Trophoblast cell (in vitro differentiated cells and primary cell): ENCODE data around the gene IL17RE.

ENCODE experiments used
- DNase-seq, 2 donors: peaks; one replicate each; pipeline ENCODE4 v3.0.0-alpha.2; 2016
- H2AFZ ChIP-seq: 2 replicates; pipeline ENCODE4 v1.6.1; 2013; ENCODE audit warnings: low read length, moderate library complexity, mild to moderate bottlenecking; ENCODE audit not compliant: insufficient read depth, poor library complexity
- H2AK5ac ChIP-seq: 2 replicates; pipeline ENCODE4 v1.6.1; 2013; ENCODE audit warnings: mild to moderate bottlenecking, low read length
- H2BK120ac ChIP-seq: 2 replicates; pipeline ENCODE4 v1.6.1; 2013; ENCODE audit warnings: low read length, mild to moderate bottlenecking, moderate library complexity; ENCODE audit not compliant: insufficient read depth, poor library complexity
- H2BK12ac ChIP-seq: 2 replicates; pipeline ENCODE4 v1.6.1; 2013; ENCODE audit warnings: mild to moderate bottlenecking, low read length, moderate library complexity
- H2BK5ac ChIP-seq: 2 replicates; pipeline ENCODE4 v1.6.1; 2013; ENCODE audit warnings: low read length, low read depth, moderate library complexity, mild to moderate bottlenecking; ENCODE audit not compliant: poor library complexity
- H3K14ac ChIP-seq: 2 replicates; pipeline ENCODE4 v1.6.1; 2013; ENCODE audit warnings: mild to moderate bottlenecking, low read length
- H3K18ac ChIP-seq: 2 replicates; pipeline ENCODE4 v1.6.1; 2013; ENCODE audit warnings: mild to moderate bottlenecking, low read length
- H3K23ac ChIP-seq: 2 replicates; pipeline ENCODE4 v1.6.1; 2013; ENCODE audit warnings: low read length
- H3K27ac ChIP-seq: 2 replicates; pipeline ENCODE4 v1.5.1; 2013; ENCODE audit warnings: low read depth, mild to moderate bottlenecking, inconsistent platforms, low read length, moderate library complexity
- H3K27me3 ChIP-seq: 2 replicates; pipeline ENCODE4 v1.6.1; 2013; ENCODE audit warnings: inconsistent platforms, mild to moderate bottlenecking, low read length, moderate library complexity; ENCODE audit not compliant: insufficient read depth
- H3K36me3 ChIP-seq, 2 experiments: 1 replicate in 1 of 2; 2 replicates in 1 of 2; pipeline ENCODE4 v1.6.1; 2013; ENCODE audit warnings: low read length in 2 of 2, mild to moderate bottlenecking in 2 of 2, moderate library complexity in 1 of 2; ENCODE audit not compliant: insufficient read depth in 2 of 2, control insufficient read depth in 1 of 2
- H3K4ac ChIP-seq: 2 replicates; pipeline ENCODE4 v1.6.1; 2013; ENCODE audit warnings: low read depth, mild to moderate bottlenecking, low read length, moderate library complexity
- H3K4me1 ChIP-seq, 2 experiments: 1 replicate in 1 of 2; 2 replicates in 1 of 2; pipeline ENCODE4 v1.6.1; 2013; ENCODE audit warnings: low read length in 2 of 2, mild to moderate bottlenecking in 2 of 2, moderate library complexity in 1 of 2; ENCODE audit not compliant: insufficient read depth in 2 of 2, control insufficient read depth in 1 of 2
- H3K4me2 ChIP-seq: 2 replicates; pipeline ENCODE4 v1.6.1; 2013; ENCODE audit warnings: inconsistent platforms, mild to moderate bottlenecking, low read length, moderate library complexity
- H3K4me3 ChIP-seq: 2 replicates; pipeline ENCODE4 v1.5.1; 2013; ENCODE audit warnings: mild to moderate bottlenecking, low read depth, low read length, inconsistent platforms
- H3K79me1 ChIP-seq: one replicate; pipeline ENCODE4 v1.6.1; 2013; ENCODE audit warnings: low read length
- H3K79me2 ChIP-seq: 2 replicates; pipeline ENCODE4 v1.6.1; 2013; ENCODE audit warnings: low read length, mild to moderate bottlenecking; ENCODE audit not compliant: control insufficient read depth, insufficient read depth, poor library complexity
- H3K9ac ChIP-seq: 2 replicates; pipeline ENCODE4 v1.6.1; 2013; ENCODE audit warnings: mild to moderate bottlenecking, low read length
- H3K9me3 ChIP-seq: 2 replicates; pipeline ENCODE4 v1.6.1; 2013; ENCODE audit warnings: low read depth, mild to moderate bottlenecking, control low read depth, inconsistent platforms, low read length; ENCODE audit not compliant: insufficient read depth
- H4K12ac ChIP-seq: 2 replicates; pipeline ENCODE4 v1.6.1; 2013; ENCODE audit warnings: low read depth, mild to moderate bottlenecking, low read length, moderate library complexity
- H4K8ac ChIP-seq: 2 replicates; pipeline ENCODE4 v1.6.1; 2013; ENCODE audit warnings: low read depth, mild to moderate bottlenecking, low read length, moderate library complexity
- H4K91ac ChIP-seq: one replicate; pipeline ENCODE4 v1.6.1; 2013; ENCODE audit warnings: low read depth, mild to moderate bottlenecking, low read length, moderate library complexity
- WGBS: extraction: QIAGEN DNeasy Blood & Tissue Kit; methylation state at CpG from one replicate; pipeline ENCODE4 v1.1.7; 2013; ENCODE audit warnings: missing lambda C conversion rate; ENCODE audit not compliant: insufficient read length, insufficient coverage; ENCODE audit errors: extremely low coverage; 5-methylcytosine and 5-hydroxymethylcytosine counted together

IL17RE gene

DNA sequence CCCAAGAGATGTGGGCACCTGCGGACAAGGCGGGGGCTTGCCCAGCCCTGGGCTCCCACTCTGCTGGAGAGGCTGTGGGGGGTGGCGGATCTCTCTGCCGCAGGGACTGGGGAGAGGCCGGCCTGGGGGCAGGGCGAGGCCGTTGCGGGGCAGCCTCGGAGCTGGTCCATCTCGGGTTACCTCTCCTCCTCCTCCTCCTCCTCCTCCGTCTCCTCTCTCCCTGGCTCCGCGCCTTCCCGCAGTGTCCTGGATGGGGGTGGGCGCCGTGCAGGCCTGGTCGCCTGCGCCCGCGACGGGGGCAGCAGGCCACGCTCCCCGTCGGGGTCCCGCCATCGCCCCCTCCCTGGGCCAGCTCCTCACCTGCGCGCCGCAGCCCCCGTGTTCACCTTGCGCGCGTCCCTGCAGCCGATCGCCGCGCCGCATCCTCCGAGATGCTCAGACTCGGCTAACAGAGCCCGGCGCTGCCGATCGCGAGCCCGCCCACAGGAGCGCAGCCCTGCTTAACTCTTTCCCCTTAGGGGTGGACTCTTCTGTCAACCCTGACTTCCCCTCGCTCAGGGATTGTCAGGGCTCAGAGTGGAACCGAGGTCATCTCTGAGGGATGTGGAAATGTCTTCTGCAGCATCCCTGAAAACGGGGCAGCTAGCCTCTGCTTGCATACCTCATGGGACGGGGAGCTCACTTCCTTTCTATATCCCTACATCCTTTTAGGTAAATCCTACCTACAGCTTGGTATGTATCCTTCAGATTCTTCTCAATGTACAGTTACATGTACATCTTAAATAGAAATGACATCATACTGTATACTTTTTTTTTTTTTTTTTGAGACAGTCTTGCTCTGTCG, 49.5 kb downstream of the IL17RE start, which contains the start of gene PRRT3:
Gene PRRT3 (minus strand): TSS at position 447 of the 844 bp plus-strand sequence. CDS start 2,293 bp downstream, outside the sequence.
- H3K36me3 ChIP-seq = no peaks in the 10 kb centered on the region
- H4K8ac ChIP-seq = peak within 1 kb of the TSS; percentile 25
- peak within 1 kb of the TSS; percentile 79 for H3K4me3 ChIP-seq
- no peak within 1 kb of the TSS for H3K9ac ChIP-seq
- H3K9me3 ChIP-seq = no peaks in the 10 kb centered on the region
- H2BK12ac ChIP-seq = no peak within 1 kb of the TSS
- H3K27me3 ChIP-seq = peaks cover 5% of the 10 kb centered on the region
- H3K18ac ChIP-seq = no peak within 1 kb of the TSS
- peak within 1 kb of the TSS; percentile 15 for H3K14ac ChIP-seq
- H3K4me2 ChIP-seq = peak within 1 kb of the TSS; percentile 92
- H3K79me1 ChIP-seq = no peaks in the 10 kb centered on the region
- no peak within 1 kb of the TSS for H3K23ac ChIP-seq
- H2BK5ac ChIP-seq = no peak within 1 kb of the TSS
- H3K27ac ChIP-seq = no peak within 1 kb of the TSS
- H4K12ac ChIP-seq = no peak within 1 kb of the TSS
- WGBS = no CpG with 5 or more reads among the region's 52 CpGs
- peak within 1 kb of the TSS; percentile 42 for H2AFZ ChIP-seq
- no peak within 1 kb of the TSS for H3K4ac ChIP-seq
- no peak within 1 kb of the TSS for H2BK120ac ChIP-seq
- no peak within 1 kb of the TSS for H4K91ac ChIP-seq
- H2AK5ac ChIP-seq = no peak within 1 kb of the TSS
- peak in 1 of 2 donors; percentile 35 for DNase-seq
- H3K79me2 ChIP-seq = no peaks in the 10 kb centered on the region
- H3K4me1 ChIP-seq = peaks cover 4 to 13% of the 10 kb centered on the region in 2 experiments

DNA sequence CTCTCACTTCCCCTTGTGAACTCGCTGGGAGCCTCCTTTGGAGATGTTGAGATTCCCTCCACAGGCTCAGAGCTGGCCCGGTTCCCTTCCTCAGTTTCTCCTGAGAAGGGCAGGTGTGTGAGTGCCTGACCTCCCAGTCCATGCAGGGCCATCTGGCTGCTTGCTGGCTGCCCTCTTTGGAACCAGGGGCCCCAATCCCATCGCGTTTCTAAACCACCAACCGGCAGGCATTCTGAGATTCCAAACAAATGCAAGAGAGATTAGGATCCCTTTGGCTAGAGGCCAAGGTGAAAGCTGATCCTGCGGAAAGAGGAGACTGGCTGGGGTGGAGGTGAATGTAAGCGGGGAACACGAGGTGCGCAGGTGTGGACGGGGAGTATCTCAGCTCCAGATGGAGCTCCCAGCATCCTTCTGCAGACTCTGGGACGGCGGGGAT, 52.4 kb downstream of the IL17RE start:
- Histone ChIP-seq H4K91ac (no peak overlapping the region), H2BK120ac (no peak overlapping the region), H3K4ac (no peak overlapping the region), H3K9ac (no peak overlapping the region), H4K8ac (no peak overlapping the region), H2BK12ac (no peak overlapping the region), H3K18ac (no peak overlapping the region), H3K4me3 (no peak overlapping the region), H3K79me1 (no peaks in the 10 kb centered on the region), H3K9me3 (no peaks in the 10 kb centered on the region), H2BK5ac (no peak overlapping the region), H3K4me2 (no peak overlapping the region), H3K79me2 (no peaks in the 10 kb centered on the region), H3K36me3 (no peaks in the 10 kb centered on the region), H3K23ac (no peak overlapping the region), H3K14ac (no peak overlapping the region), H2AK5ac (no peak overlapping the region), H3K27me3 (peaks cover 5% of the 10 kb centered on the region), H3K27ac (no peak overlapping the region), H2AFZ (no peak overlapping the region), H3K4me1 (peaks cover 0 to 8% of the 10 kb centered on the region in 2 experiments), H4K12ac (no peak overlapping the region)
- no CpG with 5 or more reads among the region's 12 CpGs for WGBS
- DNase-seq = no peak

DNA sequence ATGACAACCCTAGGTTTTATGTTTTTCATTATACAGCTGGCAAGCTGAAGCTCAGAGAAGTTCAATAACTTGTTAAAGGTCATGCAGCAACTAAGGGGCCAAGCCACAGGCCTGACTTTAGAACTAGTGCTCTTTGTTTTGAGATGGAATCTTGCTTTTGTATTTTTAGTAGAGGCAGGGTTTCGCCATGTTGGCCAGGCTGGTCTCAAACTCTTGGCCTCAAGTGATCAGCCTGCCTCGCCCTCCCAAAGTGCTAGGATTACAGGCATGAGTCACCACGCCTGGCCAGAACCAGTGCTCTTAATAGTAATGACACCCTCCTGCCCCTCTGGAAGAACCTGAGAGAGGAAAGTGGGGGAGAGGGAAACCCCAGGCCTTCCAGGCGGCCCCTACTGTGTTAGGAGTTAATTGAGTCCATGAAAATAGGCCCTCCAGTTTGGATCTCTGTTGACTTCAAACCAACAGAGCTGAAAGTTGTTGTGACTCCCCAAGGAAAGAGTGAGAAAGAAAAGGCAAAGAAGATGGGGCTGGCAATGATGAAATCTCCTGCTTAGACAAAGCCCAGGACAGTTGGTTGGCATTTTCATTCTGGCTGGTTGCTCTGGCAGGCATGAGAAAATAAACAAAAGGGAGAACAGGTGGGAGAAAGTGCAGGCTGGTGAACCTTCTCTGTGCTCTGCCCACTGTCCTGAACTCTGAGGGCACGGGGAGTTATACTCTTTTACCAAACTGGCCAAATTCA, 53.1 kb downstream of the IL17RE start:
- Histone ChIP-seq H4K8ac (no peak overlapping the region), H2AFZ (no peak overlapping the region), H3K23ac (no peak overlapping the region), H3K79me1 (no peaks in the 10 kb centered on the region), H3K27me3 (peaks cover 5% of the 10 kb centered on the region), H3K9me3 (no peaks in the 10 kb centered on the region), H3K4ac (no peak overlapping the region), H3K4me2 (no peak overlapping the region), H4K12ac (no peak overlapping the region), H4K91ac (no peak overlapping the region), H2BK5ac (no peak overlapping the region), H3K36me3 (no peaks in the 10 kb centered on the region), H3K18ac (no peak overlapping the region), H2AK5ac (no peak overlapping the region), H3K4me3 (no peak overlapping the region), H3K27ac (no peak overlapping the region), H3K79me2 (no peaks in the 10 kb centered on the region), H3K9ac (no peak overlapping the region), H3K14ac (no peak overlapping the region), H3K4me1 (peaks cover 0 to 8% of the 10 kb centered on the region in 2 experiments), H2BK120ac (no peak overlapping the region), H2BK12ac (no peak overlapping the region)
- WGBS = no CpG with 5 or more reads among the region's 5 CpGs
- DNase-seq = no peak

DNA sequence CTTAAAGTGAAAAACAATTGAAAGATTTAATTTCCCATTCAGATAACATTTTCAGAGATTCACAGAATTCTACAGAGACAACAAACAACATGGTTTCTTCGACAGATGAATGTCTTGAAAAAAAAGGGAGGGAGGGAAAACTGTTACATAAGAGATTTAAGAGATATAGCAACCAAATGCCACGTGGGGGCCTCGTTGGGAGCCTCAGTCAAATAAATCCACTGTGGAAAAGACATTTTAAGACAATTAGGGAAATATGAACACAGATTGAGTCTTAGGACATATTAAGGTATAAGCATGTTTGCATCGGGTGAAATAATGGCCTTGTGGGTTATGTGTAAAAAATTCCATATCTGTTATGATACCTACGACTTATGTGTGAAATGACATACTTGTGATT, 54.6 kb downstream of the IL17RE start:
- no peak overlapping the region for H2BK120ac ChIP-seq
- no peak overlapping the region for H4K12ac ChIP-seq
- no peaks in the 10 kb centered on the region for H3K27me3 ChIP-seq
- DNase-seq = no peak
- H3K79me1 ChIP-seq = no peaks in the 10 kb centered on the region
- H3K9me3 ChIP-seq = no peaks in the 10 kb centered on the region
- H3K9ac ChIP-seq = no peak overlapping the region
- no peak overlapping the region for H2AK5ac ChIP-seq
- no CpG with 5 or more reads among the region's 5 CpGs for WGBS
- H3K27ac ChIP-seq = no peak overlapping the region
- no peak overlapping the region for H3K14ac ChIP-seq
- no peaks in the 10 kb centered on the region for H3K79me2 ChIP-seq
- H3K4ac ChIP-seq = no peak overlapping the region
- no peak overlapping the region for H3K23ac ChIP-seq
- no peaks in the 10 kb centered on the region for H3K36me3 ChIP-seq
- H2BK12ac ChIP-seq = no peak overlapping the region
- no peak overlapping the region for H2AFZ ChIP-seq
- H3K4me1 ChIP-seq = peaks cover 0 to 2% of the 10 kb centered on the region in 2 experiments
- H3K4me2 ChIP-seq = no peak overlapping the region
- no peak overlapping the region for H2BK5ac ChIP-seq
- H3K4me3 ChIP-seq = no peak overlapping the region
- no peak overlapping the region for H4K91ac ChIP-seq
- no peak overlapping the region for H3K18ac ChIP-seq
- H4K8ac ChIP-seq = no peak overlapping the region
